Eye (tissue), 1 donor: ENCODE measurements around the gene ZNF384.
"Not testable (repeated sequence)": the region's sequence is repeated elsewhere in the genome, so short reads cannot be mapped to it uniquely, and the experiment has no call there.

ENCODE experiments used
- DNase-seq: peaks from one replicate; pipeline ENCODE4 v3.0.0-alpha.2; 2015

The ZNF384 gene

DNA sequence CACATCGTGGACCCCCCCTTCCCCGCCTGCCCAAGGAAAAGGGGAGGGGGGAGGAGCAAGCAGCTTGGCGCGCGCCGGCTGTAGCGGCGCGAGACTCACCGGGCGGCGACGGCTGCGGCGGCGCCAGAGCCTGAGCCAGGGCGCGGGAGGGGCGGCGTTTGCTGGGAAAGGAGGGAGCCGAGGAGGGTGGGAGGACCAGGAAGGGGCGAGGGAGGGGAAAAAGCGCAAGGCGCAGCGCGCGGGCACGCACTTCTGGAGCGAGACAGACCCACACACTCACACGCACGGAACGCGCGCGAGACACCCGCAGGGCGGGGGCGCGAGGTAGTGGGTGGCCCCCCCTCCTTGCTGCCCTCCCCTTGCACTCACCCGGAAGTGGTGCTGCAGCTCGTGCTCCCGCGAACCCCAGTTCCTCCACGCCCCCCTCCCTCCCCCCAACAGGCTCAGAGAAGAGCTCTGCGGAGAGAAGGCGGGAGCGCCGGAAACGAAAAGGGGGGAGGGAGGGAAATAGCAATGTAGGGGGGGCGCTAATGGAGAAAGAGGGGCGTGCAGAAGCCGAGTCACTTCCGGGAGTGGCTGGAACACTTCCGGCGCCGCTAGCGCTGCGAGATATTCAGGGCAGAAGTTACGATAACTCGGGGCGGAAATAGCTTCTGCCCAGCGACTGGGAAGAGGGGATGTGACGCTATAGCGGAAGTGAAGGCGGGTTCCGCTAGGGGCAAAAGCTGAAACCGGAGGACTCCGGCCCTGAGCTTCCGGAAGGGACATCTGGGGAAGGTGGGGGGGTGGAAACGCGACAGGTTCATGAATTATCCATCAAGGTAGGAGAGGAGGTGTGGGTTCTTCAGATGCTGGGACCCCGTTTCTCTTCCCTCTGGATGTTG lies at the start of gene ZNF384:
Gene ZNF384 (minus strand): TSS at position 377 of the 884 bp plus-strand sequence. CDS start 9,855 bp downstream, outside the sequence.
- DNase-seq = peak; percentile 99

- no peak for DNase-seq
Measured at GRCh38 chr12:6736754-6737153, 47.6 kb upstream of the ZNF384 start.

DNA sequence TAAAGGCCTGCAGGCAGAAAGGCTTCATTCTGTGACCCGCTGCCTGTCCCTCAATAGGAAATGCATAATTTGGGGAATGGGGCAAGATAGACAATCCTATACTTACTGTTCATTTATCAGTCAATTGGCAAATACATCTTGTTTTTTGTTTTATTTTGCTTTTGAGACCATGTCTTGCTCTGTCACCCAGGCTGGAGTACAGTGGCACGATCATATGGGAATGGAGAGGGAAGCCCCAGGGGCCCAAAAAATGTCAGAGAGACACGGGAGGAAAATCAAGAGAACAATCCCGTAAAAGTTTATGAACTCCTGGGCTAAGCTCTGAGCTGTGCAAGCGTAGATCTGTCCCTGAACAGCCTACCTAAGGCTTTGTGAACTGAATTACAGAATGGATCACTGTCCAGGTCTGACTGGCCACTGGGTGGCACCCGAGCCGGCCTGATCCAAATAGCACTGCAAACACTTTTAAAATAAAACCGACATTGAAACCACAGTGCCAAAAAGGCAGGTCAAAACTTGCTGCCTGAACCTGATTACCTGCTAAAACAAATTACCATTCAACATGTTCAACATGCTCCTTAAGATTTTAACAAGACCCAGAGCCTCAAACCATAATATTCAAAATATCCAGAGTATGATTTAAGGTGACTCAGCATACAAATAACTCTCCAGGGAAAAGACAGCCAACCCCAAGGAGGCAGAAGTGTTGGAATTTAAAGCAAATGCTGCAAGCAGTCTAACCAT lies 46.4 kb upstream of the ZNF384 start:
- DNase-seq = peak; percentile 74

GRCh38 chr12:6734506-6735387 lies 45.6 kb upstream of the ZNF384 start:
- DNase-seq = no peak

DNA sequence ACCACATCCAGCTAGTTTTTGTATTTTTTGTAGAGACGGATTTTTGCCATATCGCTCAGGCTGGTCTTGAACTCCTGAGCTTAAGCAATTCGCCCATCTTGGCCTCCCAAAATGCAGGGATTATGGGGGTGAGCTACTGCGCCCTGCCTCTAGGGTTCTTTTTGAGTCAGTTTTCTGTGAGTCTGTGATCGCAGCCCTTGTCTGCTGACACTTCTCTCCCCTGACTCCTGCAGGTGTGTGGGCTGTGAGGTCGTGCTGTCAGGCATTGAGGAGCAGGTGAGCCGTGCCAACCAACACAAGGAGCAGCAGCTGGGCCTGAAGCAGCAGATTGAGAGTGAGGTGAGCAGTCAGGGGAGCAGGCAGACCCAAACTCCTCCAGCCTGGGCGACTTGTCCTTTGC lies 41.0 kb upstream of the ZNF384 start:
- no peak for DNase-seq

- no peak for DNase-seq
Measured at GRCh38 chr12:6729186-6729585, 40.0 kb upstream of the ZNF384 start.

- no peak for DNase-seq
Measured at GRCh38 chr12:6725350-6725749, 36.2 kb upstream of the ZNF384 start.

GRCh38 chr12:6724409-6724797 lies 35.2 kb upstream of the ZNF384 start:
- peak; percentile 68 for DNase-seq

GRCh38 chr12:6723607-6724408 lies 34.6 kb upstream of the ZNF384 start, which contains the start of gene COPS7A:
TSS of gene COPS7A (plus strand) at chr12:6724046. CDS start at chr12:6724657, 611 bp downstream.
- DNase-seq = peak; percentile 99

GRCh38 chr12:6722863-6723262 lies 33.7 kb upstream of the ZNF384 start:
- no peak for DNase-seq

DNA sequence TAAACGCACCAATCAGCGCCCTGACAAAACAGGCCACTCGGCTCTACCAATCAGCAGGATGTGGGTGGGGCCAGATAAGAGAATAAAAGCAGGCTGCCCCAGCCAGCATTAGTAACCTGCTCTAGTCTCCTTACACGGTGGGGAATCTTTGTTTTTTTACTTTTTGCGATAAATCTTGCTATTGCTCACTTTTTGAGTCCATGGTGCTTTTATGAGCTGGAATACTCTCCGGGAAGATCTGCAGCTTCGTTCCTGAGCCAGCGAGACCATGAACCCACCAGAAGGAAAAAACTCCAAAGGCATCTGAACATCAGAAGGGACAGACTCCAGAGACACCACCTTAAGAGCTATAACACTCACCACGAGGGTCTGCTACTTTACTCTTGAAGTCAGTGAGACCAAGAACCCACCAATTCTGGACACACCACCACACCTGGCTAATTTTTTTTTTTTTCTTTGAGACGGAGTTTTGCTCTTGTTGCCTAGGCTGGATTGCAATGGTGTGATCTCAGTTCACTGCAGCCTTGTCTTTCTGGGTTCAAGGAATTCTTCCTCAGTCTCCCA lies 27.8 kb upstream of the ZNF384 start:
- DNase-seq = no peak

DNA sequence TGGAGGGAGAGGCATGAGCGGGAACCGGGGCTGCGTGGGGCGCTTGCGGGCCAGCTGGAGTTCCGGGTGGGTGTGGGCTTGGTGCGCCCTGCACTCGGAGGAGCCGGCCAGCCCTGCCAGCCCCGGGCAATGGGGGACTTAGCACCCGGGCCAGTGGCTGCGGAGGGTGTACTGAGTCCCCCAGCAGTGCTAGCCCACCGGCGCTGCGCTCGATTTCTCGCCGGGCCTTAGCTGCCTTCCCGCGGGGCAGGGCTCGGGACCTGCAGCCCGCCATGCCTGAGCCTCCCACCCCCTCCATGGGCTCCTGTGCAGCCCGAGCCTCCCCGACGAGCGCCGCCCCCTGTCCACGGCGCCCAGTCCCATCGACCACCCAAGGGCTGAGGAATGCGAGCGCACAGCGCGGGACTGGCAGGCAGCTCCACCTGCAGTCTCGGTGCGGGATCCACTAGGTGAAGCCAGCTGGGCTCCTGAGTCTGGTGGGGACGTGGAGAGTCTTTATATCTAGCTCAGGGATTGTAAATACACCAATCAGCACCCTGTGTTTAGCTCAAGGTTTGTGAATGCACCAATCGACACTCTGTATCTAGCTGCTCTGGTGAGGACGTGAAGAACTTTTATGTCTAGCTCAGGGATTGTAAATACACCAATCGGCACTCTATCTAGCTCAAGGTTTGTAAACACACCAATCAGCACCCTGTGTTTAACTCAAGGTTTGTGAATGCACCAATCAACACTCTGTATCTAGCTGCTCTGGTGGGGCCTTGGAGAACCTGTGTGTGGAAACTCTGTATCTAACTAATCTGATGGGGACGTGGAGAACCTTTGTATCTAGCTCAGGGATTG lies 27.1 kb upstream of the ZNF384 start:
- DNase-seq = not testable (repeated sequence)

- no peak for DNase-seq
Measured at GRCh38 chr12:6708960-6709394, 19.8 kb upstream of the ZNF384 start.

DNA sequence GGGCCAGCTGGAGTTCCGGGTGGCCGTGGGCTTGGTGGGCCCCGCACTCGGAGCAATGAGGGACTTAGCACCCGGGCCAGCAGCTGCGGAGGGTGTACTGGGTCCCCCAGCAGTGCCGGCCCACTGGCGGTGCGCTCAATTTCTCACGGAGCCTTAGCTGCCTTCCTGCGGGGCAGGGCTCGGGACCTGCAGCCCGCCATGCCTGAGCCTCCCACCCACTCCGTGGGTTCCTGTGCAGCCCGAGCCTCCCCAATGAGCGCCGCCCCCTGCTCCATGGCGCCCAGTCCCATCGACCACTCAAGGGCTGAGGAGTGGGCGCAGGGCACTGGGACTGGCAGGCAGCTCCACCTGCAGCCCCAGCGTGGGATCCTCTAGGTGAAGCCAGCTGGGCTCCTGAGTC lies 19.2 kb upstream of the ZNF384 start:
- DNase-seq = not testable (repeated sequence)

- DNase-seq = peak; percentile 61
Measured at GRCh38 chr12:6703631-6704030, 14.5 kb upstream of the ZNF384 start.

DNA sequence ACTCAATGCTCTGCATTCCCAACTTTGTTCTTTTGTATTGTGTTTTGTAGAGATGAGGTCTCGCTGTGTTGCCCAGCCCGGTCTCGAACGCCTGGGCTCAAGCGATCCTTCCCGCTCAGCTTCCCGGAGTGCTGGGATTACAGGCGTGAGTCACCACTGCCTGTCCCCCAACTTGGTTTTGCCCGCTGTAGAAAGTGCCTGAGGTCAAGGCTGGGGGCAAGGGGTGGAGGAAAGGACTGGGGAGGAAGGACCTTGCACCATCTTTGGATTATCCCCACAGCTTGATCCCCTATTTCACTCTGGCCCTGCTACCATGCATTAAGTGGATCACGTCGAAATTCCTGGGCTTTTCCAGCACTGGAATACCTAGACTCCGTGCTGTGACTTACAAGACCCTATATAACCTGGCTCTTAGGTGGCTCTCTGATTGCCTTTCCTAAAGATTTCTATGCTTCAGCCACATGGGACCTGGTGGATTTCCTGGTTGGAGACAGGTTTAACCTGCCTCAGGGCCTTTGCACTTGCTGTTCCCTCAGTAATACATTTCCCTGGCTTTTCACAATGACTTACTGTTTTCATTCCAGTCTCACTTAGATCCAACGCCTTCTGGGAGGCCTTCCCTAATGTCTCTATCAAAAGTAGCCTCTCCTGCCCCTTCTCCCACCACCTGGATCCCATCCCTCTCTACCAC lies 12.0 kb upstream of the ZNF384 start:
- DNase-seq = no peak

DNA sequence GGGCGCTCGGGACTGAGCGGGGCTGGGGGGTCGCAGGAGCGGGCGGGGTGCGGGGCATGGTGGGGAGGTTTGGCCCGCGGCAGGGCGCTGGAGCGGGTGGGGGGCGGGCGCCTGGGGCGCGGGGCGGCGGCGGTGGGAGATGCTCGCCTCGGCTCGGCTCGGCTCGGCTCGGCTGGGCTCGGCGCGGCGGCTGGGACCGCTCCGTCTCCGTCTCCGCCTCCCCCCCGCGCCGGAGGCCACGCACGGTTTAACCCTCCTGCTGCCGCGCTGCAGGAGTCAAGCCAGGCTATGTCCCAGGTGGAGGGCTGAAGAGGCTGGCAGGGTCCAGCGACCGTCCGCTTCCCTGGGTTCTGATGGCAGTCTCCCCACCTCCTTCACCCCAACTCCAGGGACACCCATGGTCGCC lies 11.5 kb upstream of the ZNF384 start, which contains the start of gene PIANP:
Gene PIANP (minus strand): TSS at position 170 of the 406 bp plus-strand sequence. CDS start 2,754 bp downstream, outside the sequence.
- DNase-seq = peak; percentile 85

GRCh38 chr12:6699989-6700645 lies 10.9 kb upstream of the ZNF384 start:
- peak; percentile 76 for DNase-seq
